Central memory CD8-positive, alpha-beta T cell (primary cell): ENCODE results near the gene PMFBP1.

Experiments
- ATAC-seq: fragments of 150-1000 bp; cut with Tn5 transposase; replicated peaks from 2 replicates; pipeline ENCODE4 v1.10.0; 2022; ENCODE audit warnings: mild to moderate bottlenecking, moderate FRiP score, moderate number of reproducible peaks; ENCODE audit not compliant: poor library complexity, severe bottlenecking; ENCODE audit errors: extremely low read depth
- DNase-seq, 2 donors: peaks; one replicate each; pipeline ENCODE4 v3.0.0; 2021; ENCODE audit warnings: low spot score in 2 of 2
- H3K27ac Mint-ChIP-seq: one replicate; pipeline ENCODE4 v1.8.0; 2022; ENCODE audit warnings: low read depth, mild to moderate bottlenecking, moderate library complexity, mixed read lengths
- H3K27me3 Mint-ChIP-seq: one replicate; pipeline ENCODE4 v1.8.0; 2022; ENCODE audit warnings: mixed read lengths
- H3K36me3 Mint-ChIP-seq: one replicate; pipeline ENCODE4 v1.8.0; 2022; ENCODE audit warnings: mild to moderate bottlenecking, moderate library complexity, mixed read lengths; ENCODE audit not compliant: insufficient read depth
- H3K4me1 Mint-ChIP-seq: one replicate; pipeline ENCODE4 v1.8.0; 2022; ENCODE audit warnings: mixed read lengths
- H3K4me3 Mint-ChIP-seq: one replicate; pipeline ENCODE4 v1.8.0; 2022; ENCODE audit warnings: mild to moderate bottlenecking, moderate library complexity, mixed read lengths
- H3K9me3 Mint-ChIP-seq: one replicate; pipeline ENCODE4 v1.8.0; 2022; ENCODE audit warnings: mixed read lengths

PMFBP1 gene

DNA sequence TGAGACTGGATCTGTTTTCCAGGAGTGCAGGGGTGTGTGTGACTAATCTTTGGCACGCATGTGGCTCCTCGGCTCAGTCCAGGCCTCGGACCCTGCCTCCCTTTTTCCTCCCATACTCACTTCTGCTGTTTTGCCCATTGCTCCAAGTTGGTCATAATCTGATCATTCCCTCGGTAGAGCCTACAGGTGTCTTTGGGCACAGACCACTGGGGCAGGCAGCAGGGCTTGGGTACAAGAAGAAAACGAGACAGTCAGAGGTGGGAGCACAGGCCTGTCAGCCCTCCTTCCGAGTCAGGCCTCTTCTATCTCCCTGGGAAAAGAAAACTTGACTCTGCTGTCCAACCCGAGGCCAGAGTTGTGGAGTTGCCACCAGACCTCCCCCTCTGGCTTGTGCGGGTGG, 48.5 kb downstream of the PMFBP1 start:
- DNase-seq, result no peak
- no peaks in the 10 kb centered on the region for H3K9me3 Mint-ChIP-seq
- no peak overlapping the region for H3K27ac Mint-ChIP-seq

DNA sequence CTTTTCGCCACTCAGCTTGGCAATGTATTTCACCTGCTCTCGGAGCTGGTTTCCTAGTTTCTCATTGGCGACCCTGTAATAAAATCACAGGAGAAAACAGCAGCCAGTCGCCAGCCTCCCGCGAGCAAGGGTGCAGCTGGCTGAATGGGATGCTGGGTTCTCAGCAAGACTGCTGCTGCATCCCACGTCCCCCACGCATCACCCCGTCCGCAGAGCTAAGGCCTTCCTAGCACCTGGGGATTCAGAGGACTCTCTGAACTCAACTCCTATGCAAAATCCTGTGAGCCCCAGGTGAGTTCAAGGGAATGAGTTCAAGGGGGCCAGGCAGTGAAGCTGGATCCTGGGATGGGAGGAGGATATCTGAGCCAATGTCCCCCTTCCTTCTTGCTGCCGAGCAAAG, 49.0 kb downstream of the PMFBP1 start:
- no peaks in the 10 kb centered on the region for H3K36me3 Mint-ChIP-seq
- no peak for ATAC-seq
- H3K27ac Mint-ChIP-seq, result no peak overlapping the region
- peaks cover 6% of the 10 kb centered on the region for H3K4me1 Mint-ChIP-seq
- no peak overlapping the region for H3K4me3 Mint-ChIP-seq
- no peaks in the 10 kb centered on the region for H3K27me3 Mint-ChIP-seq
- no peak for DNase-seq
- H3K9me3 Mint-ChIP-seq, result no peaks in the 10 kb centered on the region

More for the DNA sequence above, 48.5 kb downstream of the PMFBP1 start:
- Mint-ChIP-seq H3K27me3 (peaks cover 3% of the 10 kb centered on the region), H3K36me3 (no peaks in the 10 kb centered on the region), H3K4me1 (peaks cover 6% of the 10 kb centered on the region), H3K4me3 (no peak overlapping the region)
- ATAC-seq, result no peak

DNA sequence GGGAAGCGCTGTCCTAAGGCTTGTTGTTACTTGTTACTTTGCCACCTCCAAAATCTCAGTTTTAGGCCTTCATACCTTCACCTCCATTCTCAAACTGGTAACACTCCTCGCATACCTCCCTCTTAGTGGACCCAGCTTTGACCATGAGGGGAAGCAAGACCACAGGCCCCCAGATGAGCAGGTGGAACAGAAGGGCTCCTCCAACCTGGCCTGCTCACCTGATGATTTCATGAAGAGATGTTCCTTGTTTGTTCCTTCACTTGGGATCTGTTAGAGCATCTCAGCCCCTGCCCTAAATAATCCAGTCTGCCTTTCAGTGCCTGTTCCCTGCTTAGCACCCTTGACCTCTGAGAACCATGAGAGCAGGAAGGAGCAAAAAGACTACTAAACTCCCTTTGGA, 49.6 kb downstream of the PMFBP1 start:
- DNase-seq, result no peak
- no peak overlapping the region for H3K27ac Mint-ChIP-seq
- H3K36me3 Mint-ChIP-seq, result no peaks in the 10 kb centered on the region
- H3K9me3 Mint-ChIP-seq, result no peaks in the 10 kb centered on the region
- peaks cover 6% of the 10 kb centered on the region for H3K4me1 Mint-ChIP-seq
- no peaks in the 10 kb centered on the region for H3K27me3 Mint-ChIP-seq
- H3K4me3 Mint-ChIP-seq, result no peak overlapping the region
- ATAC-seq, result no peak

DNA sequence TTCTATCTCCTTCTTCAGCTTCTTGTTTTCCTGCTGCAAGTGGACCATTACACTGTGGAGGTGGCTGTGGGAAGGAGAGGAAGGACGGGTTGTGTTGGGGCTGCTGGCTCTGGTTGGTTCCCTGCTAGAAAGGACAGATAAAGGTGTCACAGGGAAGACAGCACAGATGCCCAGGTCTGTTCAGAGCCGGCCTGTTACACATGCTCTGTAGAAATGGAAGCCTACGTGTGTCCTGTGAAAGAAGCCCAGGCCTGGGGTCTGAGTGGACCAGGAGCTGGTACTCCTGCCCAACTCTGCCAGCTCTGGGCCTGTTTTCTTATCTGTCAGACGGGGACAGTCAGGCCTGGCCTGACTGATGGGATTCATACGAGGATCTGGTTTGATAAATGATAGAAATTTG, 51.9 kb downstream of the PMFBP1 start:
- H3K27ac Mint-ChIP-seq, result no peak overlapping the region
- H3K36me3 Mint-ChIP-seq, result no peaks in the 10 kb centered on the region
- H3K27me3 Mint-ChIP-seq, result no peaks in the 10 kb centered on the region
- DNase-seq (no peak), ATAC-seq (no peak)
- no peaks in the 10 kb centered on the region for H3K4me1 Mint-ChIP-seq
- no peak overlapping the region for H3K4me3 Mint-ChIP-seq
- H3K9me3 Mint-ChIP-seq, result no peaks in the 10 kb centered on the region

GRCh38 chr16:72113616-72113945, 58.4 kb downstream of the PMFBP1 start:
- Mint-ChIP-seq H3K27me3 (no peaks in the 10 kb centered on the region), H3K36me3 (peaks cover 37% of the 10 kb centered on the region), H3K27ac (no peak overlapping the region), H3K4me3 (no peak overlapping the region), H3K4me1 (no peaks in the 10 kb centered on the region), H3K9me3 (no peaks in the 10 kb centered on the region)
- ATAC-seq (no peak), DNase-seq (no peak)

GRCh38 chr16:72112906-72113615, 58.9 kb downstream of the PMFBP1 start:
- no peak overlapping the region for H3K27ac Mint-ChIP-seq
- H3K27me3 Mint-ChIP-seq, result no peaks in the 10 kb centered on the region
- no peak overlapping the region for H3K4me3 Mint-ChIP-seq
- ATAC-seq (no peak), DNase-seq (no peak)
- no peaks in the 10 kb centered on the region for H3K9me3 Mint-ChIP-seq
- peaks cover 38% of the 10 kb centered on the region for H3K36me3 Mint-ChIP-seq
- H3K4me1 Mint-ChIP-seq, result no peaks in the 10 kb centered on the region

GRCh38 chr16:72112452-72112792, 59.5 kb downstream of the PMFBP1 start:
- Mint-ChIP-seq H3K36me3 (peaks cover 45% of the 10 kb centered on the region), H3K27ac (no peak overlapping the region), H3K4me1 (no peaks in the 10 kb centered on the region), H3K9me3 (no peaks in the 10 kb centered on the region), H3K27me3 (no peaks in the 10 kb centered on the region), H3K4me3 (no peak overlapping the region)
- DNase-seq (no peak), ATAC-seq (no peak)

- DNase-seq, result no peak
- no peaks in the 10 kb centered on the region for H3K9me3 Mint-ChIP-seq
- no peaks in the 10 kb centered on the region for H3K27me3 Mint-ChIP-seq
- H3K4me1 Mint-ChIP-seq, result no peaks in the 10 kb centered on the region
- no peak overlapping the region for H3K4me3 Mint-ChIP-seq
- H3K27ac Mint-ChIP-seq, result no peak overlapping the region
- ATAC-seq, result no peak
- H3K36me3 Mint-ChIP-seq, result peaks cover 49% of the 10 kb centered on the region
Observed at GRCh38 chr16:72111657-72112451, 60.1 kb downstream of the PMFBP1 start.

DNA sequence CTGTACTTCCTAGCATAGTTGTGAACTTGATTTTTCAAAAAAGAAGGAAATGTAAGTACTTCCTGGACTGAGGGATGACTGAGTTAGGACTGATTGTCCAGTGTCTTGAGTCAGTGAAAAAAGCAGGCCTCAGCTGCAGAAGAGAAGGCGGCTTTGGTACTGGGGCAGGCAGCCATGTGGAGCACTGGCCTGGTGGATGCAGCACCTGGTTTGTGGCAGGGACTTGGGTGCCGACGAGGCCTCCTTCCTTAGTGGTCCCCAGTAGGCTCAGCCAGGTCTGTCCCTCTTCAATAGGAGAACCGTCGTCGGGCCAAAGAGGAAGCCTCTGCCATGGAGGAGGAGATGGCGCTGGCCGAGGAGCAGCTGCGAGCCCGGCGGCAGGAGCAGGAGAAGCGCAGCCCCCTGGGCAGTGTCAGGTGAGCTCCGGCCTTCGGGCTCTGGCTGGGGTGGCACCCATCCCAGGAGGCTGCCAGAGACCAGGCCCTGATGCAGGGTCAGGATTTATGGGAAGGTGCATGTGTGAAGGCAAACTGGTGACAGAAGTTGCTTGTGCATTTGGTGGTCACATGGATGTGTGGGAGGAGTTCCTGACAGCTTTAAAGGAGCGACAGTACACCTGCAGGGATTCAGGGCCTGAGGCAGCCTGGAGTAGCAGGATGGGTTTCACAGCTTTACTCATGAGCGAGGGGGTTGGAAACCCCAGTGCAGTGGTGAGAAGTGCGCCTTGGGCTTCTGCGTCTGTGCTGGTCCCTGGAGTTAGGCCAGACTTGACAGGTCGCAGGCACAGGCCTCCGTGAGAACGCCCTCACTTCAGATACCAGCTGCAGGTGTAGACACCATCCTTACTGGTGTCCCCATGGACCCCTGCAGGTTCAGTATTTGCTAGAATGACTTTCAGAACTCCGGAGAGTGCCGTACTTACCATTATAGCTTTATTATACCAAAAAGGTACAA, 61.0 kb downstream of the PMFBP1 start:
- ATAC-seq (no peak), DNase-seq (no peak)
- Mint-ChIP-seq H3K4me1 (no peaks in the 10 kb centered on the region), H3K4me3 (no peak overlapping the region), H3K27ac (no peak overlapping the region), H3K36me3 (peaks cover 51% of the 10 kb centered on the region), H3K9me3 (no peaks in the 10 kb centered on the region), H3K27me3 (no peaks in the 10 kb centered on the region)

DNA sequence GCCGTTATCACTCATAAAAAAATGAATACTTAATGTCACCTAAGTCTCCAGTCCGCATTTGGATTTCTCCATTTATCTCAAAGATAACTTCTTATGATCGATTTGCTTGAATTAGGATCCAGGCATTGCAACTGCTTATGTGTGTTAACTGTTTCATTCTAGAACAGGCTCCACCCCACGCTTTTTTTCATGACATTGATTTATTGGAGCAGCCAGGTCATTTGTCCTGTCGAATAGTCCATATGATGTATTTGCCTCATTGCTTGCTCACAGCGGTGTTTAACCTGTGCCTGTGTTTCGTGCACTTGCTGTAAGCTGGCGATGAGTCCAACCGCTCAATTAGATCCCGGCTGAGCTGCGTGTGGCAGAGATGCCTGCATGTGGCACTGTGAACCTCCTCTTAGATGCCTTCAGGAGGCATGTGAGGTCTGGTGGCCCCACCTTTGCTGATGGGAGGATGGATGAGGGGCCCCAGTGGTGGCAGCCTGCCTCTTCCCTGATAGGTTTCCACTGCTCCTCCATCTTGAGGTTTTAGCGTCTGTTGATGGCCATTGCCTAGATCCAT, 61.9 kb downstream of the PMFBP1 start:
- H3K27ac Mint-ChIP-seq, result no peak overlapping the region
- H3K4me1 Mint-ChIP-seq, result no peaks in the 10 kb centered on the region
- no peak overlapping the region for H3K4me3 Mint-ChIP-seq
- no peak for ATAC-seq
- no peaks in the 10 kb centered on the region for H3K9me3 Mint-ChIP-seq
- H3K36me3 Mint-ChIP-seq, result peaks cover 55% of the 10 kb centered on the region
- H3K27me3 Mint-ChIP-seq, result no peaks in the 10 kb centered on the region
- no peak for DNase-seq

DNA sequence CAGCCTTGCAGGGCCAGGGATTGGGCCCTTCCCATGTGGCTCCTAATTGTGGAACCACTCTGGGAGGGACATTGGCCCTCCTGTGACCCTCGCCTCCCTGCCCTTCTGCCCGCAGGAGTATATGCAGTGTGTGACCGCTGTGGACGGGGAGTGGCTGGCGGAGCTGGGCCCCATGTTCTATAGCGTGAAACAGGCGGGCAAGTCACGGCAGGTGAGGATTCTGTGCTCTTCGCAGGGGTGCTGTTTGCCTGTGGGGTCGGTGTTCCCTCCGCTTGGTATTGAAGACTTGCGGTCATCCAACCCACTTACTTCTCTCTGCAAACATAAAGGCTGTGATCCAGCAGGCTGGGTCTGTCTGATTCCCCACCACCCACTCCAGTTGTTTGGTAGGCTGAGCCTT, 62.7 kb downstream of the PMFBP1 start:
- Mint-ChIP-seq H3K27me3 (no peaks in the 10 kb centered on the region), H3K4me1 (no peaks in the 10 kb centered on the region), H3K4me3 (no peak overlapping the region), H3K36me3 (peaks cover 55% of the 10 kb centered on the region), H3K27ac (no peak overlapping the region), H3K9me3 (no peaks in the 10 kb centered on the region)
- DNase-seq (no peak), ATAC-seq (no peak)

GRCh38 chr16:72108353-72109102, 63.4 kb downstream of the PMFBP1 start:
- Mint-ChIP-seq H3K4me1 (no peaks in the 10 kb centered on the region), H3K4me3 (no peak overlapping the region), H3K27me3 (no peaks in the 10 kb centered on the region), H3K27ac (no peak overlapping the region), H3K36me3 (peaks cover 61% of the 10 kb centered on the region), H3K9me3 (no peaks in the 10 kb centered on the region)
- no peak for DNase-seq
- no peak for ATAC-seq
